ENCODE data around the gene CDC14A. TPM values are rescaled to one million over a fixed set of nuclear protein-coding genes. Genes with fewer than 3 reads are reported as not detected.

The CDC14A gene
- total and polyA plus RNA-seq, 2 of the 8 experiments (the other 6 are each of a cell fraction or from before 2014, with no cell fraction given), result 3.2 to 8.9 TPM

- H3K56ac ChIP-seq (replicated peaks; ENCODE audit: insufficient read length, low read depth, low read length), result no peak overlapping the region
- H2BK12ac ChIP-seq (ENCODE audit: low read depth, low read length), result peak overlapping the region; percentile 56
- H4K8ac ChIP-seq (ENCODE audit: extremely low read depth, insufficient read depth, low read length), result no peak overlapping the region
- no peak overlapping the region for H4K5ac ChIP-seq (ENCODE audit: insufficient read length, low read depth, low read length)
- H3K4me3 ChIP-seq (ENCODE audit: extremely low read depth in 1 of 4, insufficient read depth in 2 of 4, low read depth in 3 of 4, low read length in 4 of 4), result peak overlapping the region in 1 of 4 experiments; percentile 29; a peak in 2 of 8 replicates
- no peak overlapping the region; the same call in 1 of the 2 replicates for H3K18ac ChIP-seq (ENCODE audit: extremely low read depth, low read length)
- no peak overlapping the region; the same call in 1 of the 2 replicates for H2AK5ac ChIP-seq (ENCODE audit: low read depth, low read length)
- FAIRE-seq (peak; percentile 84), DNase-seq (ENCODE audit: low read depth in 1 of 2, low spot score in 2 of 2) (no peak)
- ChIA-PET CTCF (ENCODE audit: partially characterized antibody) (interaction anchor here (0.6 to 9.3 kb wide), 15 partner anchors 12 to 618 kb away, joined by 3 to 68 read pairs (median 4); partner anchors contain the start of genes CDC14A and RTCA), POLR2A (ENCODE audit: partially characterized antibody) (interaction anchor here (0.5 to 1.5 kb wide), 4 partner anchors 28 to 774 kb away, joined by 3 read pairs; partner anchors contain the start of gene DBT)
- no peak overlapping the region for H2BK15ac ChIP-seq (ENCODE audit: low read length)
- H3K79me2 ChIP-seq (ENCODE audit: control insufficient read depth in 1 of 2, insufficient read depth in 2 of 2, low read length in 2 of 2), result no peaks in the 10 kb centered on the region
- H4K91ac ChIP-seq (replicated peaks; ENCODE audit: insufficient read length, low read length), result no peak overlapping the region
- H3K4ac ChIP-seq (replicated peaks; ENCODE audit: insufficient read length, low read depth, low read length), result no peak overlapping the region
- H3K23ac ChIP-seq (ENCODE audit: insufficient read length), result no peak overlapping the region
- no peak overlapping the region for H2BK20ac ChIP-seq (ENCODE audit: low read length)
- no peak overlapping the region for H3K9ac ChIP-seq (replicated peaks in 1 of 4; ENCODE audit: extremely low read depth in 1 of 4, low read depth in 3 of 4, low read length in 3 of 4)
- H3K14ac ChIP-seq (ENCODE audit: insufficient read length), result no peak overlapping the region
- no peaks in the 10 kb centered on the region for H3K27me3 ChIP-seq (replicated peaks in 1 of 4; ENCODE audit: control insufficient read depth in 3 of 4, extremely low read depth in 1 of 4, insufficient read depth in 3 of 4, low read length in 3 of 4)
- no peaks in the 10 kb centered on the region for H3K36me3 ChIP-seq (ENCODE audit: control insufficient read depth in 2 of 4, insufficient read depth in 4 of 4, low read length in 3 of 4)
- H4K20me1 ChIP-seq (replicated peaks in 1 of 2; ENCODE audit: control insufficient read depth in 1 of 2, insufficient read depth in 2 of 2, low read length in 2 of 2), result no peaks in the 10 kb centered on the region
- H2BK5ac ChIP-seq (ENCODE audit: low read depth, low read length), result 0 out of 2 replicates have a peak overlapping the region, but pooled peaks have one; percentile 5
- 23% methylated on average over 13 of the region's 13 CpGs; no CpG with 5 or more reads in 1 of the 2 experiments for WGBS, 2 experiments (ENCODE audit: extremely low coverage in 1 of 2, insufficient coverage in 1 of 2, insufficient read length in 1 of 2, insufficient replicate concordance in 2 of 2, low coverage in 1 of 2, low lambda C conversion rate in 2 of 2, missing lambda C conversion rate in 1 of 2)
- H3K79me1 ChIP-seq (ENCODE audit: low read depth, low read length), result no peaks in the 10 kb centered on the region
- peaks cover 13 to 32% (median 16%) of the 10 kb centered on the region in 4 experiments for H3K4me1 ChIP-seq (replicated peaks in 1 of 4; ENCODE audit: control insufficient read depth in 3 of 4, insufficient read depth in 4 of 4, low read length in 3 of 4)
- 0 out of 2 replicates have a peak overlapping the region, but pooled peaks have one; percentile 42 for H3K27ac ChIP-seq (ENCODE audit: low read depth, low read length)
- H3K9me3 ChIP-seq (ENCODE audit: insufficient read depth in 2 of 2, low read depth in 1 of 2, low read length in 1 of 2), result no peaks in the 10 kb centered on the region
- no peak overlapping the region for H2AFZ ChIP-seq (ENCODE audit: low read length)
- peak overlapping the region; percentile 25 to 58 for H3K4me2 ChIP-seq (ENCODE audit: insufficient read depth in 1 of 2, low read depth in 2 of 2, low read length in 2 of 2)
- no peaks in the 10 kb centered on the region for H3K23me2 ChIP-seq (ENCODE audit: low read depth, low read length)
- no peak overlapping the region for H2BK120ac ChIP-seq (replicated peaks; ENCODE audit: low read depth, low read length)
These were observed 110.2 kb downstream of the CDC14A start for GRCh38 chr1:100462326-100463025.

Measured in H1 (cell line).